Upper lobe of right lung (tissue), 1 donor: Measurements from ENCODE around the gene RNASE9. TPM values are rescaled to one million over a fixed set of nuclear protein-coding genes. Genes with fewer than 3 reads are reported as not detected.
"Not testable (repeated sequence)": the region's sequence is repeated elsewhere in the genome, so short reads cannot be mapped to it uniquely, and the experiment has no call there.

Experiments
- ATAC-seq: fragments of 200-7000 bp; cut with Tn5 transposase; one replicate; pipeline ENCODE4 v1.9.1; 2020; ENCODE audit warnings: mild to moderate bottlenecking, moderate library complexity
- DNase-seq: peaks from one replicate; pipeline ENCODE4 v3.0.0-alpha.2; 2020
- H3K27ac ChIP-seq: fragments of 200-600 bp; one replicate; pipeline ENCODE4 v1.8.0; 2022
- H3K27me3 ChIP-seq: fragments of 200-600 bp; one replicate; pipeline ENCODE4 v1.8.0; 2022; ENCODE audit warnings: mild to moderate bottlenecking
- H3K36me3 ChIP-seq: fragments of 200-600 bp; one replicate; pipeline ENCODE4 v1.8.0; 2022
- H3K4me1 ChIP-seq: fragments of 200-600 bp; one replicate; pipeline ENCODE4 v1.8.0; 2022
- H3K4me3 ChIP-seq: fragments of 200-600 bp; one replicate; pipeline ENCODE4 v1.8.0; 2022; ENCODE audit warnings: mild to moderate bottlenecking
- H3K9me3 ChIP-seq: fragments of 200-600 bp; one replicate; pipeline ENCODE4 v1.8.0; 2022
- CTCF ChIP-seq: fragments of 200-600 bp; IDR thresholded peaks from one replicate; pipeline ENCODE4 v1.8.0; 2022; ENCODE audit warnings: antibody characterized with exemption
- intact Hi-C: fragments of 100-400 bp; cut with DNase I; formaldehyde crosslinking; loops from one replicate; pipeline ENCODE4 v1.11.0; 2022
- total RNA-seq: library from RNA; stranded (reverse); fragmentation: NEBNext Ultra II Directional; extraction: Animal tissue kit (Norgen Biotek cat#: 25700); gene quantifications from one replicate; pipeline ENCODE4 v1.2.1, GENCODE V29; 2021
- donor health status: DM: no; HTN: yes; CAD: no; lungs with severe emphysema.

The RNASE9 gene
- total RNA-seq, 1 donor from 2014 or later, result not detected

- no peak overlapping the region for H3K4me3 ChIP-seq
- no peak overlapping the region for H3K27ac ChIP-seq
- peaks cover 7% of the 10 kb centered on the region for H3K9me3 ChIP-seq
- ATAC-seq (no peak), DNase-seq (no peak)
- H3K4me1 ChIP-seq, result no peaks in the 10 kb centered on the region
- TF ChIP-seq CTCF, result no peak
- no peaks in the 10 kb centered on the region for H3K36me3 ChIP-seq
- intact Hi-C loops, result no loop called here
- H3K27me3 ChIP-seq, result no peaks in the 10 kb centered on the region
These were observed 8.2 kb upstream of the RNASE9 start for GRCh38 chr14:20569066-20569465.

- intact Hi-C loops, result no loop called here
- no peak for TF ChIP-seq CTCF
- DNase-seq (no peak), ATAC-seq (no peak)
- H3K4me1 ChIP-seq, result no peaks in the 10 kb centered on the region
- H3K36me3 ChIP-seq, result no peaks in the 10 kb centered on the region
- H3K27ac ChIP-seq, result no peak overlapping the region
- peaks cover 7% of the 10 kb centered on the region for H3K9me3 ChIP-seq
- no peaks in the 10 kb centered on the region for H3K27me3 ChIP-seq
- no peak overlapping the region for H3K4me3 ChIP-seq
These were observed 7.5 kb upstream of the RNASE9 start for GRCh38 chr14:20568393-20568792.

- H3K27me3 ChIP-seq, H3K4me1 ChIP-seq, intact Hi-C loops, H3K36me3 ChIP-seq, H3K27ac ChIP-seq, DNase-seq, H3K9me3 ChIP-seq, H3K4me3 ChIP-seq, ATAC-seq: not testable (repeated sequence)
These were observed 6.4 kb upstream of the RNASE9 start for GRCh38 chr14:20567199-20567598.

- H3K36me3 ChIP-seq, result no peaks in the 10 kb centered on the region
- H3K27ac ChIP-seq, result no peak overlapping the region
- H3K9me3 ChIP-seq, result peaks cover 7% of the 10 kb centered on the region
- DNase-seq, result no peak
- no peaks in the 10 kb centered on the region for H3K27me3 ChIP-seq
- intact Hi-C loops, result no loop called here
- no peak for ATAC-seq
- TF ChIP-seq CTCF, result no peak
- H3K4me3 ChIP-seq, result no peak overlapping the region
- no peaks in the 10 kb centered on the region for H3K4me1 ChIP-seq
These were observed 3.7 kb upstream of the RNASE9 start for GRCh38 chr14:20564501-20564997.

- no peaks in the 10 kb centered on the region for H3K36me3 ChIP-seq
- no peak overlapping the region for H3K4me3 ChIP-seq
- intact Hi-C loops, result no loop called here
- no peaks in the 10 kb centered on the region for H3K4me1 ChIP-seq
- no peak overlapping the region for H3K27ac ChIP-seq
- TF ChIP-seq CTCF, result no peak
- peaks cover 2% of the 10 kb centered on the region for H3K9me3 ChIP-seq
- DNase-seq (no peak), ATAC-seq (no peak)
- H3K27me3 ChIP-seq, result no peaks in the 10 kb centered on the region
These were observed 3.1 kb upstream of the RNASE9 start for GRCh38 chr14:20563971-20564370.

GRCh38 chr14:20559461-20559904 is 1.4 kb downstream of the RNASE9 start:
- Histone ChIP-seq H3K4me1 (peaks cover 12% of the 10 kb centered on the region), H3K36me3 (no peaks in the 10 kb centered on the region), H3K9me3 (no peaks in the 10 kb centered on the region), H3K4me3 (no peak overlapping the region), H3K27me3 (peaks cover 5% of the 10 kb centered on the region), H3K27ac (no peak overlapping the region)
- DNase-seq (no peak), ATAC-seq (no peak)
- no peak for TF ChIP-seq CTCF
- intact Hi-C loops, result no loop called here
